Measurements from ENCODE around the gene CD180.

CD180 gene

DNA sequence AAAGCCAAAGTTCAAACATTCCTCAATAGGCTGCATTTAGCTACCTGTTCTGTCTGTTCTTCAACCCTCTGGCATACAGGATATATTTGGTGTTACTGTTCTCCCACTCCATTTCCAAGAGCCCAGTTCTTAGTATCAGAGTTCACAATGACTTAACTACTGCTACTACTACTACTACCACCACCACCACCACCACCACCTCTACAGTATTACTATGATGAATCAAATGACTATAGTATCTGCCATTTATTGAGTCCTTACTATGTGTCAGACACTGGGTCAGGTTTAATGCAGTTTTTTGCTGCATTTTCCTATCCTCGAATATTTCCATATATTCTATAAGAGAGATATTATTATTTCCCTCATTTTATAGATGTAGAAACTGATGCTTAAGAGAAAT is 937 bp upstream of the CD180 start:
- no peaks in the 10 kb centered on the region for H3K4me1 ChIP-seq (ENCODE audit: insufficient read depth, low read length)
- no peaks in the 10 kb centered on the region for H3K9me3 ChIP-seq (ENCODE audit: insufficient read depth, low read depth, low read length)
- no peaks in the 10 kb centered on the region for H3K36me3 ChIP-seq (ENCODE audit: insufficient read depth, low read depth, low read length)
- no peak overlapping the region for H3K27ac ChIP-seq (ENCODE audit: low read length)
- no peak overlapping the region for H3K4me3 ChIP-seq (ENCODE audit: low read length)
- no peak overlapping the region for H3K9ac ChIP-seq (ENCODE audit: low read depth, low read length)
- H3K27me3 ChIP-seq (ENCODE audit: insufficient read depth, low read length): no peaks in the 10 kb centered on the region

DNA sequence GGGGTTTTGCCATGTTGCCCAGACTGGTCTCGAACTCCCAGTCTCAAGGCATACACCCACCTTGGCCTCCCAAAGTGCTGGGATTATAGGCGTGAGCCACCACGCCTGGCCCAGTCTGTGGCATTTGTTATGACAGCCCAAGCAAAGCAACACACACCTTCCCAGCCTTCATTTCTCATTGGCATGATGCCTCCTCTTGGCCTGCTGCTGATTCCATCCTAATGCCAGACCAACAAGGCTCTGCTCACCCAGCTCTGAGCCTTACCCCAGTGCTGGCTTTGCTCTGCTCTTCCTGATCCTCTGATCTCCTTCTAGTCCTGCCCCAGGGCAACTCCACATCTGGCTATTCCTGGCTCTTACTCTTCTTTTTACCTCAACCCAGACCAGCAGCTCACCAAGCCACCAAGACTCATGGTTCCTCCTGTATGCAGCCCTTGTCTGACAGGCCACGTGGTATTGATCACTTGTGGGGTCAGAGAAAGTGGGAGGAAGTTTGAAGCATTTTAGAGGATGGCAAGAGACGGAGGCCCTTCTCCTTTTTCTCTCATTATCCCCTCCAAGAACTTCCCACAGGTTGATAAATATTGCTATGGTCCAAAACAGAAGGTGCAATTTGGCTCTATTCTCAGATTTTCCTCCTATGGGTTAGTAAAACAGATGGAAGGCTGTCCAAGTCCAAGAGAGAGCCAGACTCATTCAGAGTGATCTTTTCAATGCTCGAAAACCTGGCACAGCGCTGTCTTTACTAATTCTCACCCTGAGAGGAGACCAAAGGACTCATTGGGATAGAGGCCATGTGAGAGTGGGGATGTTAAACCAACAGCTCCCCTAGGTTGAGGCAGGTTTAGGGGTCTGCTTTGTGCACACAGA is 958 bp downstream of the CD180 start:
- peaks cover 5% of the 10 kb centered on the region; the same call in 1 of the 2 replicates for H3K4me1 ChIP-seq (ENCODE audit: insufficient read depth, low read length)

DNA sequence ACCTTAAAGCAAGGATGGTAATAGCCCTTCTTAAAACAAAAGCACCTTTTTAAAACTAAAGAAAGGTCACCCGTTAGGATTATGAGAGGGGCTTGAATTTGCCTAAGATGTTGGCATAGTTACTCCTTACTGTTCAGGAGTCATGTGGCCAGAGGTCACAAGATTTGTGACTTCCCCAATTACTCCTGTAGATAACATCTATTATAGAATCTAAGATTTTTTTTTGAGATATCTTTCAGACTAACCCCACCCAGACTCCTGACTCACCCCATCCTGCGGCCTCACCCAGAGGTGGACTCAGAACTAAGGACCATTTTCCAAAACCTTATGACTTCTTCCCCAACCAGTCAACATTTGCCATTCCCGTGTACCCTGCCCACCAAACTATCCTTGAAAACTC is 2.4 kb downstream of the CD180 start:
- Histone ChIP-seq H3K9me3 (ENCODE audit: insufficient read depth, low read depth, low read length) (no peaks in the 10 kb centered on the region; the same call in 1 of the 2 replicates), H3K4me3 (ENCODE audit: low read length) (no peak overlapping the region), H3K27ac (ENCODE audit: low read length) (no peak overlapping the region), H3K27me3 (ENCODE audit: insufficient read depth, low read length) (no peaks in the 10 kb centered on the region), H3K36me3 (ENCODE audit: insufficient read depth, low read depth, low read length) (no peaks in the 10 kb centered on the region), H3K4me1 (ENCODE audit: insufficient read depth, low read length) (peaks cover 9% of the 10 kb centered on the region), H3K9ac (ENCODE audit: low read depth, low read length) (no peak overlapping the region)

More for the DNA sequence above, 958 bp downstream of the CD180 start:
- no peak overlapping the region for H3K9ac ChIP-seq (ENCODE audit: low read depth, low read length)
- no peak overlapping the region for H3K4me3 ChIP-seq (ENCODE audit: low read length)
- no peaks in the 10 kb centered on the region for H3K36me3 ChIP-seq (ENCODE audit: insufficient read depth, low read depth, low read length)
- H3K27ac ChIP-seq (ENCODE audit: low read length): no peak overlapping the region
- H3K27me3 ChIP-seq (ENCODE audit: insufficient read depth, low read length): no peaks in the 10 kb centered on the region
- no peaks in the 10 kb centered on the region; the same call in 1 of the 2 replicates for H3K9me3 ChIP-seq (ENCODE audit: insufficient read depth, low read depth, low read length)

DNA sequence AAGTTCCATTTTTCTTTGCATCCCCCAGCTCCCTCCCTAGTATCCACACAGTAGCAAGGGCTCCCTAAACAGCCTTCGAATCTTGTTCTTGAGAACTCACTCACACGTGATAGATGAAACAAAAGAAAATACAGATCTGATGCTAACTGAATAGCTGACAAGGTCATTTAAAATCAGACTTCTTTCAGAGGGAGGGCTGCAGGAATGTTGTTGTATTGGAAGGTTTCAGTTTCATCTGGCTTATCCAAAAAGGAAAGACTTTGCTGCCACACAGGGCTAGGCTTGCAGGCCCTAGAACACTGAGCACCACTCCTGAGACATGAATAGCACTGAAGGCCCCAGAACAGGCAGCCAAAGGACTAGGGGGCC is 3.2 kb downstream of the CD180 start:
- no peak overlapping the region for H3K9ac ChIP-seq (ENCODE audit: low read depth, low read length)
- H3K4me1 ChIP-seq (ENCODE audit: insufficient read depth, low read length): peaks cover 9% of the 10 kb centered on the region
- H3K27me3 ChIP-seq (ENCODE audit: insufficient read depth, low read length): no peaks in the 10 kb centered on the region
- H3K9me3 ChIP-seq (ENCODE audit: insufficient read depth, low read depth, low read length): no peaks in the 10 kb centered on the region; the same call in 1 of the 2 replicates
- no peak overlapping the region for H3K4me3 ChIP-seq (ENCODE audit: low read length)
- no peaks in the 10 kb centered on the region for H3K36me3 ChIP-seq (ENCODE audit: insufficient read depth, low read depth, low read length)
- H3K27ac ChIP-seq (ENCODE audit: low read length): no peak overlapping the region

DNA sequence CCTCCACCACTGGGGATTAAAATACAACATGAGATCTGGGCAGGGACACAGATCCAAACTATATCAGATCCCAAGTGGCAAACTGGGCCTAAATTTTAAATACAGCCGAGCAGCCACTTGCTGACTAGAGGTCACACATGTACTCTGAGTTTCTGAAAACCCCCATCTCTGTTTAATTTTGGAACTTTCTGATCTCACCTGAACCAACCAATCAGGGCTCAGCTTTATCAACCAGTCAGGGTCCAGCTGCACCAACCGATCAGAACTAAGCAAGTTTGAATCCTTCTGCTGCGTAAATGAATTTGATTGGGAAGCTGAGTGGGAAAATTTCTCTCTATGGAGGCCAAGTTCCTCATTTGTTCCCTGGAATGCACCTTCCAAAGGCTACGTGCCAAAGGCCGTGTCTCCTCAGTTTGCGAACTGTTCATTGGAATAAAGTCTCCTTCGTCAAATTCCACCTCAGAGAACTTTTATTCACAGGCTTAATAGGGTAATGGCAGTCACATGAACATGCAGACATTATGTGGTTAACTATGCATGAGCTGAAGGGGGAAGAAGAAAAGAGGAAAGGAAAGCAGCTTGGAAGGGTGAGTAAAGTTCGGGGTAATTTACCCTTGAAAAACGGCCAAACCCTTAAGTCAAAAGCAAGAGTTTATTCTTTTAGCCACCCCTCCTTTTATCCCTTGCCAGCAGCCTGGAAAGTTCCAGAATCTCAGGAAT is 3.7 kb downstream of the CD180 start:
- H3K4me3 ChIP-seq (ENCODE audit: low read length): no peak overlapping the region

DNA sequence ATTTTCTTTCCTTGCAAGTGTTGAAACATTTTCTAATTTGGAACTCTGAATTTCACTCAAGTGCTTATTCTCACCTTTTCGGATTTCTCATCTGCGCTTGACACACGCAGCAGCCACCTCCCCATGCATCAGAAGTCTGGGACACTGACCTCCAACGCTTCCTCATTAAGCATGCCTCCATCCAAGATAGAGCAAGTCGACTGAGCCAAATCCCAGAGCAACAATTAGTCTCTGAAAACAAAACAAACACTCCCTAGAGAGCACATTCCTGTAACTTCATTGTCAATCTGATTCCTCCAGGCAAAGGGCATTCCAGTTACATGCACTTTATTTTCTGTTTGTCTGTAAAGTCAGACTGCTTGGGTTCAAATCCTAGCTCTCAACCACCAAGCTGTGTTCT is 5.7 kb downstream of the CD180 start:
- Histone ChIP-seq H3K4me1 (ENCODE audit: insufficient read depth, low read length) (peaks cover 9% of the 10 kb centered on the region), H3K36me3 (ENCODE audit: insufficient read depth, low read depth, low read length) (no peaks in the 10 kb centered on the region), H3K9ac (ENCODE audit: low read depth, low read length) (no peak overlapping the region), H3K27me3 (ENCODE audit: insufficient read depth, low read length) (no peaks in the 10 kb centered on the region), H3K9me3 (ENCODE audit: insufficient read depth, low read depth, low read length) (no peaks in the 10 kb centered on the region; the same call in 1 of the 2 replicates), H3K27ac (ENCODE audit: low read length) (no peak overlapping the region), H3K4me3 (ENCODE audit: low read length) (no peak overlapping the region)

More for the DNA sequence above, 3.7 kb downstream of the CD180 start:
- H3K27me3 ChIP-seq (ENCODE audit: insufficient read depth, low read length): no peaks in the 10 kb centered on the region
- H3K9me3 ChIP-seq (ENCODE audit: insufficient read depth, low read depth, low read length): no peaks in the 10 kb centered on the region; the same call in 1 of the 2 replicates
- peaks cover 9% of the 10 kb centered on the region for H3K4me1 ChIP-seq (ENCODE audit: insufficient read depth, low read length)
- H3K36me3 ChIP-seq (ENCODE audit: insufficient read depth, low read depth, low read length): no peaks in the 10 kb centered on the region
- no peak overlapping the region for H3K9ac ChIP-seq (ENCODE audit: low read depth, low read length)
- no peak overlapping the region for H3K27ac ChIP-seq (ENCODE audit: low read length)

DNA sequence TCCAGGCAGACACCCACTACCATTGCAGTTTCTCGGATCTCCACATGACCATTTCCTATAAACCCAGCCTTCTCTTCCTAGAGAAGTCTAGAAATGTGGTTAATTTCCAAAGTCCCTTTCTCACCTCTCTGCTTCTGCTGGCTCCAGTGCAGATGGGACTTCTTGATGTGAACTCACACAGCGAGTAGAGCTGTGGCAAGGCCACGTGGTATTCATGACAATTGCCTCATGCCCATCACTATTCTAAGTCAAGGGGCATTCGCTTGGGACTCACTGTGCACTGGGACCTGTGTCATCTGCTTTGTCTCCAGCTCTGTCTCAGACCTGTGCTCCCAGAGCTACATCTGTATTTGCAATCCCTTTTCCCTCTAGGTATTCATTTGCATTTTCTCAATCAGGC is 6.2 kb downstream of the CD180 start:
- no peaks in the 10 kb centered on the region for H3K27me3 ChIP-seq (ENCODE audit: insufficient read depth, low read length)
- no peak overlapping the region for H3K27ac ChIP-seq (ENCODE audit: low read length)
- no peaks in the 10 kb centered on the region for H3K36me3 ChIP-seq (ENCODE audit: insufficient read depth, low read depth, low read length)
- no peak overlapping the region for H3K4me3 ChIP-seq (ENCODE audit: low read length)
- H3K9me3 ChIP-seq (ENCODE audit: insufficient read depth, low read depth, low read length): no peaks in the 10 kb centered on the region; the same call in 1 of the 2 replicates
- H3K9ac ChIP-seq (ENCODE audit: low read depth, low read length): no peak overlapping the region
- peaks cover 9% of the 10 kb centered on the region for H3K4me1 ChIP-seq (ENCODE audit: insufficient read depth, low read length)

DNA sequence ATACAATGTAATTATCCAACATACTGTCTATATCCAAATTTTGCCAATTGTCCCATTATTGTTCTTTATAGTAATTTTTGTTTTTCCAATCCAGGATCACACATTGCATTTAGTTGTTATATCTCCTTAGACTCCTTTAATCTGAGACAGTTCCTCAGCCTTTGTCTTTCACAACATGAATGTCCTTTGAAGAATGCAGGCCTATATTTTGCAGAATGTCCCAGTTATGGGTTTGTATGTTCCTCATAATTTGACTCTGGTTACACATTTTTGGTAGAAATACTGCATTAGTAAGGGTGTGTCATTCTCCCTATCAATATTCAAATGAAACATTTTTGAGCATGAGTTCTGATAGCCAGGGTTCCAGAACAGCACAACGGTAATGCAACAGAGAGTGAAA is 6.7 kb downstream of the CD180 start:
- Histone ChIP-seq H3K27ac (ENCODE audit: low read length) (no peak overlapping the region), H3K4me1 (ENCODE audit: insufficient read depth, low read length) (peaks cover 9% of the 10 kb centered on the region)

DNA sequence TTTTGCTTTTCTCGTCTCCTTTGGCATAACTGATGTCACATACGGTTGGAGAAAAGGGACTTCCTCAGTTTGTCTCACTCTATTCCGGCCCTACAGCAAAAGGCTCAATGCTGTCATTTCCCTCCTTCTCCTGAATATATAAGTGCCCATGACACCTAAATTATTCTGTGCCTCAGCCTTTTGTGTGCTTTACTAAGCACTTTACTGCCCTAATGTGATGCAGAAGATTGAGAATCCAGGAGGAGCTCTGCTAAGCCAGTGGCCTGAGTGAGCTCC is 7.6 kb downstream of the CD180 start:
- Histone ChIP-seq H3K4me1 (ENCODE audit: insufficient read depth, low read length) (peaks cover 9% of the 10 kb centered on the region), H3K27ac (ENCODE audit: low read length) (no peak overlapping the region), H3K4me3 (ENCODE audit: low read length) (no peak overlapping the region)

More for the DNA sequence above, 6.7 kb downstream of the CD180 start:
- H3K4me3 ChIP-seq (ENCODE audit: low read length): no peak overlapping the region
- H3K27me3 ChIP-seq (ENCODE audit: insufficient read depth, low read length): no peaks in the 10 kb centered on the region
- H3K9me3 ChIP-seq (ENCODE audit: insufficient read depth, low read depth, low read length): no peaks in the 10 kb centered on the region; the same call in 1 of the 2 replicates
- no peaks in the 10 kb centered on the region for H3K36me3 ChIP-seq (ENCODE audit: insufficient read depth, low read depth, low read length)
- no peak overlapping the region for H3K9ac ChIP-seq (ENCODE audit: low read depth, low read length)

DNA sequence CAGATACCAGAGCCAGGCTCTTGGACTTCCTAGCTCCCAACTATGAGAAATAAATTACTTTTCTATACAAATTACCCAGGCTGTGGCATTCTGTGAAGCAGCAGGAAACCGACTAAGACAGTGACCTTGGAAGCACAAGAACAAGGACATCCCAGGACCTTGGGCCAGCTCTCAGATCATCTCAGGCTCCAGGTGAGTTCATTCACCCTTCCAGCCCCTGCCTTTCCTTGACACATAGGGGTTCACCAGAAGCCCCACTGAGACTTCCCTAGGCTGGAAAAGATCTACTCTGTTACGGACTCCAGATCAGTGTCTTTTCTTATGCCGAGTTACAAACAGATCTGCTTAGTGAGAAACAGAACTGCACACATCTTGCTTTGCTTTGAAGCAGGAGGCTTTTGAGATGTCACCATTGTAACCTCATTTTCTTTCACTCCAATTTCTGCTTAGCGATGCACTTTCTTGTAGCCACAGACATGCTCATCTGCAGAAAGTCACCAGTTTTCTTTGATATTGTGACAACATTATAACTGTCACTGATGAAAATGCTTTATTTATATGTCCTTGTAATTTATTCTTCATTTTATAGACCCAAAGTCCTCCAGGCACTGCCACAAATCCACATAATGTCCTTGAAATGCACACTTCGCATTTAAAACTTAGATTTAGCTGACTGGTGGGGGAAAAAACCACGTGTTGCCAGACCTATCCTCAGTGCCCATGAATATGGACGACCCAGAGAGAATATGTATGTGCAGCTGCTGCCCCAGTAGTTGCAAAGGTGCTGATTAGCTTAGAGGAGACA is 8.1 kb downstream of the CD180 start:
- H3K4me3 ChIP-seq (ENCODE audit: low read length): no peak overlapping the region

More for the DNA sequence above, 7.6 kb downstream of the CD180 start:
- Histone ChIP-seq H3K36me3 (ENCODE audit: insufficient read depth, low read depth, low read length) (no peaks in the 10 kb centered on the region), H3K27me3 (ENCODE audit: insufficient read depth, low read length) (no peaks in the 10 kb centered on the region), H3K9ac (ENCODE audit: low read depth, low read length) (no peak overlapping the region), H3K9me3 (ENCODE audit: insufficient read depth, low read depth, low read length) (no peaks in the 10 kb centered on the region; the same call in 1 of the 2 replicates)

DNA sequence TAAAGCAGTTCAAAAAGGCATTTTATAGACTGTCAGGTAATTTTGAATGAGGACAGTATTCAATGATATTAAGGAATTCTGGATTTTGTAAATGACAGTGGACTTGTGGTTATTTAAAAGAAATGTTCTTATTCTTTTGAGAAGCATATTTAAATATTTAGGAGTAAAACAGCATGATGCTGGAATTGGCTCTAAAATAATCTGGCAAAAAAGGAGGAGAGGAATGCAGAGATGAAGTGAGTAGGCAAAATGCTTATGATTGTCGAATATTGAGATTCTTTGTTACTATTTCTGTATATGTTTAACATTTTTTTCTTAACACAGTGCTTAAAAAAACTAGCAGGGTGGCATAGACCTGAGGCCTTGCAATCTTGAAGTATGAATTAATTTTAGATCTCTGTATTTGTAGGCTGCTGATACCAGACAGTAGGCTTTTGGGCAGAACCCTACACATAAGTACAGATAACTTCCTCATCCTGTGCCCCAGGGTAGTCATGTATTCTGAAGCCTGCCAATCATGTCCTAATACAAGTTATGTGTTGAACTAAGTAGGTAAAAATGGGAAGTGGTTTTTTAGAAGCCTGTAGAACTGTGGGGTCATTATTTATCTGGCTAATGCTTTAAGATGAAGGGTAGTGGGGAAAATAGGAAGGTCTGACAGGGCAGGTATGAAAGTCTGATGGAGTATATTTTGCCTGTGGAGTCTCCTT is 9.4 kb downstream of the CD180 start:
- Histone ChIP-seq H3K36me3 (ENCODE audit: insufficient read depth, low read depth, low read length) (no peaks in the 10 kb centered on the region), H3K27ac (ENCODE audit: low read length) (no peak overlapping the region), H3K4me3 (ENCODE audit: low read length) (no peak overlapping the region), H3K9me3 (ENCODE audit: insufficient read depth, low read depth, low read length) (no peaks in the 10 kb centered on the region), H3K9ac (ENCODE audit: low read depth, low read length) (no peak overlapping the region), H3K27me3 (ENCODE audit: insufficient read depth, low read length) (peaks cover 10% of the 10 kb centered on the region; the same call in 1 of the 2 replicates), H3K4me1 (ENCODE audit: insufficient read depth, low read length) (peaks cover 18% of the 10 kb centered on the region)

More for the DNA sequence above, 8.1 kb downstream of the CD180 start:
- Histone ChIP-seq H3K9ac (ENCODE audit: low read depth, low read length) (no peak overlapping the region), H3K27ac (ENCODE audit: low read length) (no peak overlapping the region), H3K9me3 (ENCODE audit: insufficient read depth, low read depth, low read length) (no peaks in the 10 kb centered on the region; the same call in 1 of the 2 replicates), H3K4me1 (ENCODE audit: insufficient read depth, low read length) (peaks cover 9% of the 10 kb centered on the region), H3K27me3 (ENCODE audit: insufficient read depth, low read length) (0 out of 2 replicates have a peak, but pooled peaks cover under 1% of the 10 kb centered on the region), H3K36me3 (ENCODE audit: insufficient read depth, low read depth, low read length) (no peaks in the 10 kb centered on the region)

Data from iPS-20b (cell line).